T follicular helper cell (primary cell): ENCODE measurements around the gene NUFIP2.
"Not testable (repeated sequence)": the region's sequence is repeated elsewhere in the genome, so short reads cannot be mapped to it uniquely, and the experiment has no call there.

ENCODE experiments used
- DNase-seq: peaks from one replicate; pipeline ENCODE4 v3.0.0-alpha.2; 2020; ENCODE audit warnings: low read depth

Gene NUFIP2

DNA sequence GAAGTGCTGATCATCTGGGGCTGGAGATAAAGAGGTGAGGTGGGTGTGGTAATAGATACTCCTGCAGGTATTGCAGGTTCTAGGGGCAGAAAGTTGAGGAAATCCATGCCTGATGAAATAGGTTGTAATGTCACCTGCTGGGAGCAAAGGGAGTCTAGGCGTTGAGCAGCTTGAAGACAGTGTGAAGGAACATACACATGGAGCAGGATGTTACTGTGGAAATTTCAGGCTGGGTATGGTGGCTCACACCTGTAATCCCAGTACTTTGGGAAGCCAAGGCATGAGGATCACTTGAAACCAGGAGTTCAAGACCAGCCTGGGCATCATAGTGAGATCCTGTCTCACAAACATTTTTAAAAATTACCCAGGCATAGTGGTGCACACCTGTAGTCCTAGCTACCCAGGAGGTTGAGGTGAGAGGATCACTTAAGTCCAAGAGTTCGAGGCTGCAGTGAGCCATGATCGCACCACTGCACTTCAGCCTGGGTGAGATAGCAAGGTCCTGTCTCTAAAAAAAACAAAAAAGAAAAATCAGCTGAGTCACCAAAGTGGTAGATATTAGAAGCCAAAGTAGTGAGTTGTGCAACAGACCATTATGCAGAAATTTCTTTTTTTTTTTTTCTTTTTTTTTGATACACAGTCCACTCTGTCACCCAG lies 56.3 kb downstream of the NUFIP2 start:
- DNase-seq: no peak

DNA sequence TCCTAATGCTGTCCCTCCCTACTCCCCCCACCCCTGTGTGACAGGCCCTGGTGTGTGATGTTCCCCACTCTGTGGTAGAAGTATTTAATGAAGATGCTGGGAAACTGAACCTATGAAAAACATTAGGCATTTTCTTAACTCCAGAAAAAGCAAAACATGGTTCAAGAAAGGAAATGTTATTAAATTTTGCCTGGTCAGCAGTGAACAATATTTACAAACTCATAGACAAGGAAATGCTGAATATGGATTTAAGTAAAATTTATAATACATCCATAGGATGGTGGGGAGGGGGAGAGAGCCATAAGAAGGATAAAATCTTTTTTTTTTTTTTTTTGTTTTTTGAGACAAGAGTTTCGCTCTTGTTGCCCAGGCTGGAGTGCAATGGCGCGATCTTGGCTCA lies 58.0 kb downstream of the NUFIP2 start:
- no peak for DNase-seq

DNA sequence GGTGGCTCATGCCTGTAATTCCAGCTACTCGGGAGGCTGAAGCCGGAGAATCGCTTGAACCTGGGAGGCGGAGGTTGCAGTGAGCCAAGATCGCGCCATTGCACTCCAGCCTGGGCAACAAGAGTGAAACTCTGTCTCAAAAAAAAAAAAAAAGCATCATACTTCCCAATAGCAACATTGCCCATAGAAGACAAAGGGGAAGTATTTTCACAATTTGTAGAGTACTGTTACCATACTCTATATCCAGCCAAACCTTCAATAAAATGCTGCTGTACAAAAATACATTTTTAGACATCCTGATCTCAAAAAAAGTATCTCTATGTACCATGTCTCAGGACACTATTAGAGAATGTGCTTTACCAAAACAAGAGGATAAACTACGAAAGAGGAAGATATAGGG lies 59.0 kb downstream of the NUFIP2 start:
- not testable (repeated sequence) for DNase-seq

- DNase-seq: no peak
Observed at GRCh38 chr17:29233301-29233700, 60.6 kb downstream of the NUFIP2 start.

GRCh38 chr17:29225396-29225795 lies 68.6 kb downstream of the NUFIP2 start:
- no peak for DNase-seq

DNA sequence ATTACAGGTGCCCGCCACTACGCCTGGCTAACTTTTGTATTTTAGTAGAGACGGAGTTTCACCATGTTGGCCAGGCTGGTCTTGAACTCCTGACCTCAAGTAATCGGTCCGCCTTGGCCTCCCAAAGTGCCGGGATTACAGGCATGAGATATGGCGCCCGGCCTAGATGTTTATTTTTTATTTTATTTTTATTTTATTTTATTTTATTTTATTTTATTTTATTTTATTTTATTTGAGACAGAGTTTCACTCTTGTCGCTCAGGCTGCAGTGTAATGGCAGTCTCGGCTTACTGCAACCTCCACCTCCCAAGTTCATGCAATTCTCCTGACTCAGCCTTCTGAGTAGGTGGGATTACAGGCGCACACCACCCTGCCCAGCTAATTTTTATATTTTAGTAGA lies 72.6 kb downstream of the NUFIP2 start:
- not testable (repeated sequence) for DNase-seq

- peak; percentile 54 for DNase-seq
Observed at GRCh38 chr17:29219378-29220047, 74.4 kb downstream of the NUFIP2 start.

GRCh38 chr17:29216856-29217255 lies 77.1 kb downstream of the NUFIP2 start:
- no peak for DNase-seq

GRCh38 chr17:29216181-29216580 lies 77.8 kb downstream of the NUFIP2 start:
- no peak for DNase-seq

- DNase-seq: no peak
Observed at GRCh38 chr17:29215717-29216116, 78.2 kb downstream of the NUFIP2 start.

GRCh38 chr17:29215174-29215573 lies 78.8 kb downstream of the NUFIP2 start:
- DNase-seq: no peak

DNA sequence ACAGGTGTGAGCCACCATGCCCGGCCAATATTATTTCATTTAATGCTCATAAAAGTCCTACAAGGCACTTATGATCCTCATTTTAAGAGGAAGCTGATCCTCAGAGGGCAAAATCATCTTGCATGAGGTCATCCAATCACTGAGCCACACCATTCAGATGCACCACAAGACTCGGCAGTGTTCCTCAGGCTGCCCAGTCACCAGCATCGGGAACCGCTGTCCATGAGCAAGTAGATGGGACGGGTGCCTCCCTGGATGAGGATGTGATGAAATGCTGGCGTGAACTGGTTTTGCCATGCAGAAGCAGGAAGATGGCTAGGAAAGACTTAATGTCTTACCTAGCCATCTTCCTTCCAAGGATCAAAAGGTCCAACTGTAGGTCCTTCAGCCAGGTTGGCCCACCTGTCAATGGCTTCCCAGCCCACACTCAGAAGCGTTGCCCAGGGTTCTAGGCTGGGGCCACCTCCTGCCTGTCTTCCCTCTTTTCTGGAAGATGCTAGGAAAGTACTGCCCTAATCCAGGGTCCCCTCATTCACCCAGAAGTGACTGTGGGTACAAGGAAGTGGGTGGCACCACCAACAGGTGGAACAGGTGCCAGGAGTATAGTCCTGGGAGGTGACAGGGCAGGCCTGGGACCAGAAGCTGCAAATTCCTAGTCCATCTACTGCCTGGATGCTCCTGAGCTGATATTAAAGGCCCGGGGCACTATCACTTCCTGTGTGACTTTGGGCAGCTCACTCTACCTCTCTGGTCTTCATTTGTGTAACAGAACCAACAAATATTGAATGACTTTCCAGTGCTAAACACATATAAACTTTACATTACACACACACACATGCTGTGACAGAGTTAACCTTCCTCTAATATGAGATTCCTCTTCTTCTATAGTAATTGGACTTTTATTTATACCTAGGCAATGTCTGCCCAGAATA lies 79.5 kb downstream of the NUFIP2 start:
- no peak for DNase-seq

- no peak for DNase-seq
Observed at GRCh38 chr17:29212681-29213121, 81.2 kb downstream of the NUFIP2 start.

- no peak for DNase-seq
Observed at GRCh38 chr17:29212094-29212631, 81.8 kb downstream of the NUFIP2 start.

DNA sequence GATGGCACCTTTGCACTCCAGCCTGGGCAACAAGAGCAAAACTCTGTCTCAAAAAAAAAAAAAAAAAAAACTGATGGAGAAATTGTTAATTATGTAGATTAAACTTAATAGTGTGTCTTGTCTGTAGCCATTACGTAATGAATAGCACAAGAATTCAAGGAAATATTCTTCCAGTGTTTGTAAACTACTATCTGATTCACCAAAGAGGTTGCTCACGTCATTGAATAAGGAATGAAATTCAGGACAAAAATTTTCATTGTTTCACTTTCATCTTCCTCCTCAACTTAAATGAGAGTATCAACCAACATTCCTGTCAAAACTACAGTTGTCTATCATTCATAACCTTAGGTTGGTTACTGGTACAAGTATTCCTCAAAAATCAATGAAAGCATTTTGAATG lies 83.1 kb downstream of the NUFIP2 start:
- DNase-seq: no peak

DNA sequence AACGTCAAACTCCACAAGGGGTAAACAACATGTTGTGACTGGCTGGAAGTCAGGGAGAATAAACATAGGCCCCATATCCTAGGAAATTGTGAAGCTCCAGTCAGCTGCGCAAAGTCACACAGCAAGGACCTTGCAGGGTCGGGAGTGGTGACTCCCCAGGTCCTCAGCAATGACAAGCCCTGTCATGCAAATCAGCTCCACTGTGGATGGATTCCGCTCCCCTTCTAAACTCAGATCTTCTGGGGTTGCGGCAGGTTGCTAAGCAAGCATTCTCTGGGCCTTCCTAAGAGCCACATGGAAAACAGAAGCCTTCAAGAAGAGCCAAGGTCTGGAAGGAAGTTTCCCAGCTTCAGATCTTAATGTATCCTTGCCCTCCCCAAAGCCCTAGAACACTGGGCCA lies 84.9 kb downstream of the NUFIP2 start:
- no peak for DNase-seq

GRCh38 chr17:29207975-29208374 lies 86.0 kb downstream of the NUFIP2 start:
- no peak for DNase-seq
